GM19372 (cell line): Measurements from ENCODE around the gene ANKRD65.
A peak's percentile ranks its signal among the peaks of the same experiment; 100 is the strongest.
"Not testable (repeated sequence)": the region's sequence is repeated elsewhere in the genome, so short reads cannot be mapped to it uniquely, and the experiment has no call there.

Experiments used
- ATAC-seq: cut with Tn5 transposase; IDR thresholded peaks from one replicate; pipeline ENCODE4 v1.9.1; 2021; ENCODE audit warnings: mild to moderate bottlenecking, low read depth, moderate library complexity; ENCODE audit not compliant: unreplicated experiment

The ANKRD65 gene

DNA sequence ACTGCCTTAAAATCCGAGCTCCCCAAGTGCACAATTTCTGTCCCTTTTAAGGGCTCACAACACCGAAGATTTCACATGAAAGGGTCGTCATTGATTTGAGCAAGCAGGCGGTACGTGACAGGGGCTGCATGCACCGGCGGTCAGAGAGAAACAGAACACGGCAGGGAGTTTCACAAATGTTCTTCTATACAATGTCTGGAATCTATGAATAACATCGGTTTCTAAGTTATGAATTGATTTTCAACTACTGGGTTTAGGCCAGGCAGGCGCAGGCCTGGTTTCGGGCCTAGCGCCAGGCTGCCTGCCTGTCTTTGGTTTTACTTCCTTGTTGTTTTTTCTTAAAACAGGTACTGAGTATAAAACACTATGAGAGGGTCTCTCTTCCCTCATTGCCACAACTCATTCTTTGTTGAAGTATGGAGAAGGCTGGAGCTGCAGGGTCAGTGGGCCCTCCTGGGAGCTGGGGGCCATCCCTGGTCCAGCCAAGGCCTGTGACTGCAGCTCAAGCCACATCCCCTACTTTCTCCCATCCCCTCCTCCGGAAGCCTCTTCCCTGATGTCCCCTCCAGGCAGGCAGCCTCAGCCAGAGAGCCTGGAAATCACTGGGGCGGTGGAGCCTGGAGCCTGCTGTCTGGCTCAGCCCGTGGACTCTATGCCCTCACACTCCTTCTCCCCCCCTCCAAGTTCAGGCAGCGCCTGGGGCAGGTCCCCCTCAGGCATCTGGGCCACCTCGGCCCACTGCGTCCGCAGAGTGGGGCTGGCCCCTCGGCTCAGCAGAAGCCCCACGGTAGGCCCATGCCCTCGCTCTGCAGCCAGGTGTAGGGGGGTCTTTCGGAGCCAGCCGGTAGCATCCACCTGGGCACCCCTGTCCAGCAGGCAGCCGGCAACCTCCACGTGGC, 2.4 kb downstream of the ANKRD65 start:
- ATAC-seq, result no peak

DNA sequence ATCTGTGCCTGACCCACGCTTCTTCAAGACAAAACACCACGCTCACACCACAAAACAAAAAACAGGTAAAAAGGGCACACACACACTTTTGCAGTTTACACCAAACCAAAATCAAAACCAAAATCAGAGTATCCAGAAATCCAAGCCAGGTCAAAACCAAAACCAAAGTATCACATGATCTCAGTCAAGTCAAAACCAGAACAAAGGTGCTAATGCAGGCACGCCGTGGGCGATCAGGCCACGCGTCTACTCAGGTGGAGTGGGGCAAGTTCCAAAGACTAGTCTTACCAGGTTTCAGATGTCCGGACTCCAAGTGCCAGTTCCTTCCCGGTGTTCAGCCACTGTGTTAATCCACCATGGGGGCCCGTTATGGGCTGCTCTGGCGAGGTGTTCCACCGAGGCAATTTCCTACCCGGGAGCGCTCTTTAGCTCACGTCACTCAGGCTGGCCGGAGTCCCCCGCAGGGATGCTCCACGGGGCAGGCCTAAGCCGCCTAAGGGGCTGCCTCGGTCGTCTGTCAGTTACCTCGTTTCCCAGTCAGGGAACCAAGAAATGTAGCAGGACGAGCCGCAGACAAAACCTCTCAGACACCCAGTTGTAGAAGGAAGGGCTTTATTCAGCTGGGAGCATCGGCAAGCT, 3.1 kb downstream of the ANKRD65 start:
- not testable (repeated sequence) for ATAC-seq

DNA sequence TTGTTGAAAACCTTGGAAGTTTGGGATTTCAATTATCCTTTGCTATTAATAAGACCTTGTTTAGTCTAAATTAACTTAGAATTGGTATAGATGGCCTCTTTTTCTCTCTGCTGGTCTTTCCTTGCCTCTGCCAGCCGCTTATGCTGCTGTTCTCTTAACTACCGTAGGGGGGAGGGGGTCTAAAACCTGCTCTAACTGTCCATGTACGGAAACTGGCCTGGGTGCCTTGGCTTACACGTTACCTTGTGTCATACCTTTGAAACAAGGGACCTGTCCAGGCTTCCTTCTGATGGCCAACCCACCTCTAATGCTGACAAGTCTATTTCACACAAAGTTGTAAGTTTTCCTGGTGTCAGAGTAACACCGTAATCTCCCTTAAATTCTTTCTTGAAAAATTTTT, 3.7 kb downstream of the ANKRD65 start:
- ATAC-seq, result not testable (repeated sequence)

DNA sequence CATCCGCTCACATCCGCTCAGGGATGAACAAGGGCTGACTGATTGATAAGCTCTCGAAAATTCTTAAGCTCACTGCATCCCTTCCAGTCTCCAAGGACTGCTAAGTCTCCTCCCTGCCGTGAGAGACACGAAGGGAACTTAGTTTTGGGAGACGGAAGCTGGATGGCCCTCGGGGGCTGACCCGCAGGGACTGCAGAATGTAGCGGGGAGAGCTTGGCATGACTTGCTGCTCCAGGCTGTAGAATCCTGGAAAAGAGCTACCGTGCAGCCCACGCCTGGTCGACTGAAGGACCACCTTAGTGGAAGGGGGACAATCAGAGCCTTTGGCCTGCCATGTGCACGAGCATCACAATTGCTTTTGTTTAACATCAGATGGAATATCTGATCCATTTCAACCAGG, 5.3 kb downstream of the ANKRD65 start:
- ATAC-seq, result no peak

DNA sequence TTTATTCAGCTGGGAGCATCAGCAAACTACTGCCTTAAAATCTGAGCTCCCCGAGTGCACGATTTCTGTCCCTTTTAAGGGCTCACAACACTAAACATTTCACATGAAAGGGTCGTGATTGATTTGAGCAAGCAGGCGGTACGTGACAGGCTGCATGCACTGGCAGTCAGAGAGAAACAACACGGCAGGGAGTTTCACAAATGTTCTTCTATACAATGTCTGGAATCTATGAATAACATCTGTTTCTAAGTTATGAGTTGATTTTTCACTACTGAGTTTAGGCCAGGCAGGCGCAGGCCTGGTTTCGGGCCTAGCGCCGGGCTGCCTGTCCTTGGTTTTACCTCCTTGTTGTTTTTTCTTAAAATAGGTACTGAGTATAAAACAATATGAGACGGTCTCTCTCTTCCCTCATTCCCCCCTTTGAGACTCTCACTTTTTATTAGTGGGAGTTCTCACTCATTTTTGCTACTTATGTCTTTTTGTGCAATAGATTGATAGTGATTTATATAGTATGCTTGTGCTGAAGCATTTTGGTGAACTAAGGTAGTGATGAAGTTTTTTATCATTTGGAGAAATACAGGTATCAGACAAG, 8.7 kb downstream of the ANKRD65 start:
- ATAC-seq, result not testable (repeated sequence)

DNA sequence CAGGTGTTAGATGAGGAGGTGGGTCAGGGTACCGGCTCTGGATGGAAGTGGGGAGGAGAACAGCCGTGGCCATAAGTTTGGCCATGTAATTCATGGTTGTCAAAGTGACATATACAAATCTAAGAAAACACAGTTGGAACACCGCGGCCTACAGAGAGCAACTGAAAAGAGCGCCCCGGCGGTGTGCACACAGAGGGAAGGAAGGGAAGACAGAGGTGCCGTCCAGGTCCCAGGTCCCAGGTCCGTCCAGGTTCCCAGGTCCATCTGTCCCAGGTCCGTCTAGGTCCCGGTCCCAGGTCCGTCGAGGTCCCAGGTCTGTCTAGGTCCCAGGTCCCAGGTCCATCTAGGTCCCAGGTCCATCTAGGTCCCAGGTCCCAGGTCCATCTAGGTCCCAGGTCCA, 9.4 kb downstream of the ANKRD65 start:
- no peak for ATAC-seq

DNA sequence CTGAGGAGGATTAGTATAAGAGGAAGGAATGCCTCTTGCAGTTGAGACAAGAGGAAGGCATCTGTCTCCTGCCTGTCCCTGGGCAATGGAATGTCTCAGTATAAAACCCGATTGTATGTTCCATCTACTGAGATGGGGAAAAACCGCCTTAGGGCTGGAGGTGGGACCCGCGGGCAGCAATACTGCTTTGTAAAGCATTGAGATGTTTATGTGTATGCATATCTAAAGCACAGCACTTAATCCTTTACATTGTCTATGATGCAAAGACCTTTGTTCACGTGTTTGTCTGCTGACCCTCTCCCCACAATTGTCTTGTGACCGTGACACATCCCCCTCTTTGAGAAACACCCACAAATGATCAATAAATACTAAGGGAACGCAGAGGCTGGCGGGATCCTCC, 10.8 kb downstream of the ANKRD65 start:
- ATAC-seq, result not testable (repeated sequence)

DNA sequence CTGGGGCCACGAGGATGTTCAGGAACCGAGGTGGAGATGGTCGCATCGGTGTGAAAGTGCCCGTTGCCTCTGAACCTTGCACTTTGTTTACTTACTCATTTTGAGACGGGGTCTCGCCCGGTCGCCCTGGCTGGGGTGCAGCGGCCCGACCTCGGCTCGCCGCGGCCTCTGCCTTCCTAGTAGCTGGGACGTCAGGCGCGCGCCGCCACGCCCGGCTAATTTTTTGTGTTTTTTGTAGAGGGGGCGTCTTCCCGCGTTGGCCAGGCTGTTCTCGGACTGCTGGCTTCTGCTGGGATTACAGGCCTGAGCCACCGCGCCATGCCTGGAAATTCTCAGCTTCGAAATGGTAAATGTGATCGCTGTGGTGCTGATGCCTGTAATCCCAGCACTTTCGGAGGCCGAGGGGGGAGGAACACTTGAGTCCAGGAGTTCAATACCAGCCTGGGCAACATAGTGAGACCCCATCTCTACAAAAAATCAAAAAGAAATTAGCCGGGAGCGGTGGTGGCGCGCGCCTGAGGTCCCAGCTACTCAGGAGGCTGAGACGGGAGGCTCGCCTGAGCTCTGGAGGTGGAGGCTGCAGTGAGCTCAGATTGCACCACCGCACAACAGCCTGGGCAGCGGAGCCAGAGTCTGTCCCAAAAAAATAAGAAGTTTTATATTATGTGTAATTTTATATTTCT, 13.3 kb downstream of the ANKRD65 start:
- ATAC-seq, result peak; percentile 16

DNA sequence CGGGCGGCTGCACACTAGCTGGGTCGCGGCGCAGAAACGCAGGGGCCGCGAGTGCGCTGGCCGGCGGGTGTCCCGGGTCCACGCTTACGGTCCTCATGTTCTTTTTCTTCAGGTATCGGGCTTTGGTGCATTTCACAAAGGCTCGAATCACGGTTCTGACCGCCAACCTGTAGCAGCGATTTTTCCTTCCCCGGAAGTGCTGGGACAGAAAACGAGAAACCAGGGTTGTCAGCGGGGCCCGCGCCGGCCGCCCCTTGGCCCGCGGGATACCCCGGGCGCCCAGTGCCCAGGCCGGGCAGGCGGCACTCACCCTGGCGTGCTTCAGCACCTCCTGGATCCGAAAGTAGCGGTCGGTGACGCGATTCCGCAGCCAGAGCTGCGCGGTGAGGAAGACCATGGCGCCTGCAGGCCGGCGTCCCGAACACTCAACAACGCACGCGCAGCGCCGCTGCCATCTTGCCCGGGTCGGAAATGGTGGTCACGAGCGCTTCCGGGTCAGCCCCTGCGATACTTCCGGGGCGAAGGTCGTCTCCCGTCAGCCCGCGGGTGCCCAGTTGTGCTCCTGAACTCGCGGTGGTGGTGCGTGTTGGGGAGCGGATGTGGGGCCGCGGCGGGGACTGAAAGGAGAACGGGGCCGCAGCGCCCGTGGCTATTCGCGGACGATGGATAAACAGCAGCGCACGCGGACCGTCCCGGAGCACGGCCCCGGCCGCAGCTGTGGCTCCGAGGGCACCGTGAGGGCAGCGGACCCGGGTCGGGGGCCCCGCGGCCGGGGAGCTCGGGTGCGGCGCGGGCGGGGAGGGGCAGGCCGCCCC, 14.0 kb downstream of the ANKRD65 start, which contains the start of gene MRPL20:
MRPL20 (minus strand) TSS at position 473 of the 815 bp plus-strand sequence; CDS start at position 397, 76 bp downstream.
- ATAC-seq, result peak; percentile 89

DNA sequence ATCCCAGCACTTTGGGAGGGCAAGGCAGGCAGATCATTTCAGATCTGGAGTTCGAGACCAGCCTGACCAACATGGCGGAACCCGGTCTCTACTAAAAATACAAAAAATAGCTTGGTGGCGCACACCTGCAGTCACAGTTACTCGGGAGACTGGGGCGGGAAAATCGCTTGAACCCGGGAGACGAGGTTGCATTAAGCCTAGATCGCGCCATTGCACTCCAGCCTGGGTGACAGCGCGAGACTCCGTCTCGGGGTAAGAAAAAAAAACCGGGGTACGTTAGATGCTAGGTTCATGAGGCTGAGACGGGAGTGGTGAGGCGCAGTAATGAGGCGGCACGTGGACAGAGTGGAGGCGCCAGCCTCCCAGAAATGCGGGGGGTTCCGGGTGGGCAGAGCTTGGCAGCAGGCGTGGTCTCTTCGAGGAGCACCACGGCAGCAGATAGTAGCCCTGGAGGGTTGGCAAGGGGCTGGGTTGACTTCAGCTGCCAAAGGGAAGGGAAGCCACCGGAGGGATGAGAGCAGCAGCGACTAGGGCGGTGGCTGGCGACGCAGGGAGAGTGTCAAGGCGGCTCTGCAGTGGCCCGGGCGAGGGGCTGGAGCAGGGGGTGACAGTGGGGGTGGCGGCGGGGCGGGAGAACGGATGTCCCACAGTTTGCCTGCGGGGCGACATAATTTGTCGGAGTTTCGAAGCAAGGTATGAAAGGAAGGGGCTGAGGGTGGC, 14.8 kb downstream of the ANKRD65 start:
- no peak for ATAC-seq

DNA sequence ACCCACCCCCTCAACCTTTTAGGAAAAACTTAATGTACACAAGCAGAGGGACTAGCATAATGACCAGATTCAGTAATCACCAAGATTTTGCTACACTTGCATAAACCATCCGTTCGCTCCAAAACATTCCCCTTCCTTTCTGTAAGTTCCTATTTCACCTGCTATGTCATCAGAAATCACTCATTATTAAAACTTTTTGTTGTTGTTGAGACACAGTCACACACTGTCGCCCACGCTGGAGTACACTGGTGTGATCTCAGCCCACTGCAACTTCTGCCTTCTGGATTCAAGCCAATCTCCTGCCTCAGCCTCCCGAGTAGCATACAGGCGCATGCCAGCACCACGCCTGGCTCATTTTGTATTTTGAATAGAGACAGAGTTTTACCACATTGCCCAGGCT, 17.4 kb downstream of the ANKRD65 start:
- no peak for ATAC-seq

DNA sequence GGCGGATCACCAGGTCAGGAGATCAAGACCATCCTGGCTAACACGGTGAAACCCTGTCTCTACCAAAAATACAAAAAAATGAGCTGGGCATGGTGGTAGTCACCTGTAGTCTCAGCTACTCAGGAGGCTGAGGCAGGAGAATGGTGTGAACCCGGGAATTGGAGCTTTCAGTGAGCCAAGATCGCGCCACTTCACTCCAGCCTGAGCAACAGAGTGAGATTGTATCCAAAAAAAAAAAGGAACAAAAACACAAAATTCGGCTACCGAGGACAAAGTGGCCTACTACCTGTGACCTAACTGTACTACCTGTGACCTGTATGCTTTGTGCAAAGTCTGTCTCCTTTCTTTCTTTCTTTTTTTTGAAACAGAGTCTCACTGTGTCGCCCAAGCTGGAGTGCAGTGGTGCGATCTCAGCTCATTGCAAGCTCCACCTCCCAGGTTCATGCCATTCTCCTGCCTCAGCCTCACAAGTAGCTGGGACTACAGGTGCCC, 18.1 kb downstream of the ANKRD65 start:
- not testable (repeated sequence) for ATAC-seq

DNA sequence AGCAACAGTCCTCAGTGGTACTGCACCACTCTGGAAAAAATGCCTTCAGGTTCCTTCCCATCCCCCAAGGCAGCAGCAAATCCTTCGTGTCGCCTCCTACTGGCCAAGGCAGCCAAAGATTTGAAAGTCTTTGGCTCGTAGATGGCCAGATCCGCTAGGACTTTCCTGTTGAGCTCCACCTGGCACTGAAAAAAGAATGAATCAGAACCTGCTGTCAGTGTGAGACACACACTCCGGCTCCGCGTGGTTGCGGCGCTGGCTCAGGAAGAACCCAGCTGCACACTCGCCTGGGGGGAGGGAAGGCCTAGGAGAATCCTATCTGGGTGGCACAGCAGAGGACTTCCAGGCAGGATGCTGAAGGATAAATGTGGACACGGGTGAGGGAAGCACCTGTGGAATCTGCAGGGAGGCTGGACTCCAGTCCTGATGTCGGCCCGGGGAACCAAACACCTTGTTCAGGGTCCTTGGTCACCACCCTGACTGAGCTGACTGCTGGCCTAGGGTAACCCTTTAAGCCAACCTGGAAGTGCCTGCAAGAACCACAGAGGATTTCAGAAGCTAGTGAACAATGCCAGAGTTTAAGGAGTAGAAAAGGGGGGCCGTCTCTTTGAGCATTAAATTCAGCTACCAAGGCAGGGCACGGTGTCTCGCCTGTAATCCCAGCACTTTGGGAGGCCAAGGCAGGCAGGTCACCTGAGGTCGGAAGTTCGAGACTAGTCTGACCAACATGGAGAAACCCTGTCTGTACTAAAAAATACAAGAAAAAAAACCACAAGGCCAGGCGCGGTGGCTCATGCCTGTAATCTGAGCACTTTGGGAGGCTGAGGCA, 18.8 kb downstream of the ANKRD65 start:
- no peak for ATAC-seq

DNA sequence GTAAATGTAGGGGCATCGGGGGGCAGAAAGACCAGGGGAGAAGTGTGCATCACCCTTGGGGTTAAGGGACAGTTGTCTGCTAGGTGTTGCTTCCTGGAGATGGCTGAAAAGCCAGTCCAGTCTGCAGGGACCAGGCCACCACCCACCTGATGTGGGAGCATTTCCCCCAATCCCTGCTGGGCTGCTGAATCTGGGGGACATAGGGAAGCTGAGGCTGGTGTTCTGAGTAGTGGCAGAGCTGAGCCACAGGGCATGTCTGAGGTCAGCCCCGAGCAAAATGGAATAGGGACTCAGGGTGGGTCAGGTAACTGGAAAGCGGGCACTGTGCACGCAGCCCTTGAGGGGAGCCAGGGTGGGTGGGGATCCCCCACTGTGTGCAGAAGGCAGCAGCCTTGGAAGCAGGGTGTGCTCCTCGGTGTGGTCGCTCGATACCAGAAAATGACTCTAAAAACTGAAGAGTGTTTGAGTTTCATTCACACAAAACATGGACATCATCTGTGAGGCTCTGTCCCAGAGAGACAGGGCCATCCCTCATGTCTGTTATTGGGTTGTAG, 19.5 kb downstream of the ANKRD65 start:
- ATAC-seq, result no peak

DNA sequence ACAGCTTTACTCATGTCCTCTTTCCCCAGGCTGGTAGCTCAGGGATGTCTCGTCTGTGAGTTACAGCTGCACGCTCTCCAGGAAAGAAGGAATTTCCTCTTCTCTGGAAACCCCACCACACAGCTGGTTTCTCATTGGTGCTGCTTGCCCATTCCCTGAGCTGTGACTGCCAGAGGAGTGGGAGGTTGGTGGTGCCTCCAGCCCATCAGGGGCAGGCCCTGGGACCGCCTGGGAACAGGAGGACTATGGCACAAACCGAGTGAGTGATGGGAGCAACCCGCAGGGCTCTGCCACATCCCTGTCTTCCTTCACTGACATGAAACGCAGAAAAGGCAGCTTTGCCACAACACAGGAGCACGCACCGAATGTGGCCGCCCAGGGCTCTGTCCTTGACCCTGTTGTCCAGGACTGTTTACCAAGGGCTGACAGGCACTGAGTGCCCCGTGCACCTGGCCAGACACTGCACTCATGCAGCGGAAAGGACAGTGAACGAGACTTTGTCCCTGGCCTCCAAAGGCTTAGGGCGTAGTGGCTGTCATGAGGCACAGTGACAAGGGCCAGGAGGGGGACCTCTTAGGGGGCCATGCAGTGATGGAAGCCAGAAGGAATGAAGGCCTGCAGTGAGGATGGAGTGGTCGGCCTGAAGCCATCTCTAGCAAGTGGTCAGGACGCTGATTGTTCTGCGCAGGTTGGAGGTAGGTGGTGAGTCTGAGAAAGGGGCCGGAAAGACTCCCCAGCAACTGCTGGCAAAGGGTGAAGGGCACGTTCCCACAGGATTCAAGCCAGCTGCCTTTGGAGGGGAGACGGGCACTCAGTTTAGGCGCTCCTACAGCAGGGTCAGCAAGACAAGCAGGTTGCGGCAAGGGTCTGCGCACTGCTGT, 20.3 kb downstream of the ANKRD65 start:
- ATAC-seq, result no peak

DNA sequence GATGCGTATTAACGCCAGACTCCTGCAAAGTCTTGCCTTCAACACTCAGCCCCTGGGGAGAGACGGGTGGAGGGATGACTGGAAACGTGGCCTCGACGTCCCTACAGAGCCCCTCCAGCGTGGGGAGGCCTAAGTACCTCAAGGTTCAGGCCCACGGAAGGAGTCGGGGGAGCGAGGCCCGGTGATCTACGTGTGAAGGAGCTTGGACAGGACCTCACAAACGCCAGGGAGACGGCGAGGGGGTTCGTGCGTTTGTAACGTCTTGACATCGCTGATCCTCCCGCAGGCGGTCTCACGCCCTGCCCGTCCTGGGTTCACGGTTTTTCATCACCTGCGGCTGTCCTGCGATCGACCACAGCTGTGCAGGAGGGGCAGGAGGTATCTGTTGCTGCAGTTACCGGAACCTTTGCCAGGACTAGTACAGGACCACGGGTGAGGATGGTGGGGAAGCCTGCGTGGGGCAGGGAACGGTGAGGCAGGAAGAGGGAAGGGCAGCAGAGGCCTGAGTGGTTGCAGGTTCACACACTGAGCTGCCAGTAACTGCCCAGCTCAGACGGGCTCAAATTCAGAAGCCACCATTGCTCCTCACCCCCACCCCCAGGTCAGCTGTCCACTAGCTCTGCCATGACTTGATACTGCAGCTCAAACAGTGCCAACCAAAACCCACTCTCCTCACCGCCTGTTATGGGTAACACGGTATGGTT, 21.1 kb downstream of the ANKRD65 start:
- peak; percentile 6 for ATAC-seq
